ENCODE data around the gene TMEM132A. TPM values are rescaled to one million over a fixed set of nuclear protein-coding genes. Genes with fewer than 3 reads are reported as not detected.

Gene TMEM132A
- total and polyA plus RNA-seq, 10 of the 15 experiments (the other 5 are each of a cell fraction or from before 2014, with no cell fraction given) = 0.16 to 25.0 (median 4.3) TPM

GRCh38 chr11:60924906-60925853 is 920 bp downstream of the TMEM132A start:
- Histone ChIP-seq H3K4me1 (ENCODE audit: control insufficient read depth, insufficient read depth, low read length) (peaks cover 22% of the 10 kb centered on the region), H3K9me3 (replicated peaks; ENCODE audit: control insufficient read depth, insufficient read depth, low read length) (no peaks in the 10 kb centered on the region), H3K4me3 (peak overlapping the region; percentile 59), H3K27me3 (replicated peaks in 1 of 2; ENCODE audit: control insufficient read depth in 2 of 2, insufficient read depth in 2 of 2, low read length in 1 of 2) (no peaks in the 10 kb centered on the region), H3K36me3 (ENCODE audit: control insufficient read depth in 2 of 2, insufficient read depth in 2 of 2, low read length in 1 of 2) (peaks cover 9 to 21% of the 10 kb centered on the region in 2 experiments; a peak in 3 of 4 replicates), H4K20me1 (ENCODE audit: control insufficient read depth, insufficient read depth) (no peaks in the 10 kb centered on the region), H3K9ac (ENCODE audit: control insufficient read depth, insufficient read depth, low read length) (peak overlapping the region; percentile 48; the same call in 1 of the 2 replicates), H3K79me2 (ENCODE audit: control insufficient read depth, insufficient read depth, low read length) (no peaks in the 10 kb centered on the region), H3K4me2 (ENCODE audit: control insufficient read depth, insufficient read depth) (peak overlapping the region; percentile 98), H2AFZ (ENCODE audit: control insufficient read depth, low read depth, low read length) (peak overlapping the region; percentile 68), H3K27ac (ENCODE audit: control insufficient read depth, insufficient read depth) (no peak overlapping the region)
- ChIA-PET SMC1A (ENCODE audit: uncharacterized antibody, unreplicated experiment) (no interaction called here), RAD21 (ENCODE audit: unreplicated experiment) (interaction anchor here (0.6 to 1.2 kb wide), 2 partner anchors 23 to 44 kb away, joined by 3 to 5 read pairs; no protein-coding TSS in a partner anchor), CTCF (interaction anchor here (0.5 to 0.6 kb wide), 2 partner anchors 23 to 204 kb away, joined by 3 read pairs; no protein-coding TSS in a partner anchor), POLR2A (interaction anchor here (0.6 kb wide), 1 partner anchor 16 kb away, joined by 4 read pairs; no protein-coding TSS in a partner anchor)
- in situ Hi-C loops (cut with MboI) = no loop called here
- BruUV-seq (replicated peaks) = no TSS peak
- WGBS (ENCODE audit: insufficient coverage, insufficient replicate concordance, low lambda C conversion rate, missing lambda C conversion rate) = 9% methylated on average over 30 of the region's 35 CpGs
- DNase-seq (ENCODE audit: low read depth, low spot score) (no peak), ATAC-seq (peak; percentile 24), FAIRE-seq (no peak)
- intact Hi-C loops (cut with micrococcal nuclease; ENCODE audit: unreplicated experiment) = no loop called here
- TF ChIP-seq ZNF622 (IDR thresholded peaks at IDR 0.05) (no peak), ATF2 (IDR thresholded peaks at IDR 0.05; ENCODE audit: low read length) (no peak), ZSCAN29 (IDR thresholded peaks at IDR 0.05) (no peak), GABPA (IDR thresholded peaks at IDR 0.05; ENCODE audit: low read depth) (no peak), PBX3 (IDR thresholded peaks at IDR 0.05; ENCODE audit: insufficient replicate concordance, low read depth, low read length) (peak; percentile 76), NR2F1 (conservative IDR thresholded peaks at IDR 0.05) (no peak), FOXM1 (IDR thresholded peaks at IDR 0.05; ENCODE audit: low read depth, low read length) (no peak), CREB1 (IDR thresholded peaks at IDR 0.05; ENCODE audit: low read depth) (no peak), JUNB (IDR thresholded peaks at IDR 0.05) (no peak), RB1 (IDR thresholded peaks at IDR 0.05; ENCODE audit: borderline replicate concordance) (no peak), TCF12 (IDR thresholded peaks at IDR 0.05; ENCODE audit: low read depth, low read length) (peak; percentile 65; the same call in 1 of the 2 replicates), DPF2 (IDR thresholded peaks at IDR 0.05) (no peak), TCF3 (IDR thresholded peaks at IDR 0.05; ENCODE audit: borderline replicate concordance, insufficient read depth, low read depth, low read length) (0 out of 2 replicates have a peak, but pooled peaks have one; percentile 59), POLR2AphosphoS5 (IDR thresholded peaks at IDR 0.05; ENCODE audit: low read length) (no peak), LARP7 (IDR thresholded peaks at IDR 0.05) (no peak), MYB (IDR thresholded peaks at IDR 0.05; ENCODE audit: borderline replicate concordance, low read depth, low read length) (no peak), PKNOX1 (IDR thresholded peaks at IDR 0.05) (peak; percentile 85), ZNF384 (IDR thresholded peaks at IDR 0.05; ENCODE audit: borderline replicate concordance, low read depth, low read length) (no peak), EED (IDR thresholded peaks at IDR 0.05; ENCODE audit: low read depth) (0 out of 2 replicates have a peak, but pooled peaks have one; percentile 21), KAT2A (conservative IDR thresholded peaks at IDR 0.05; ENCODE audit: control insufficient read depth, low read depth, low read length) (no peak), ATF3 (IDR thresholded peaks at IDR 0.05; ENCODE audit: borderline replicate concordance, extremely low read depth, low read depth, low read length) (no peak)
